HepG2 (cell line): ENCODE results near the gene SNED1. TPM values are rescaled to one million over a fixed set of nuclear protein-coding genes. Genes with fewer than 3 reads are reported as not detected.
A peak's percentile ranks its signal among the peaks of the same experiment; 100 is the strongest.

Source experiments
- ATAC-seq: fragments of 200-7000 bp; cut with Tn5 transposase; 3 replicates; pipeline ENCODE4 v1.9.1; 2020; ENCODE audit warnings: mild to moderate bottlenecking, moderate library complexity
- BruUV-seq: library from RNA; stranded (reverse); fragments of 400-500 nt; replicated peaks from 2 replicates; lab custom pipeline; 2021; lab: Mats Ljungman, UMichigan
- CTCF ChIA-PET: fragments of 300-600 bp; formaldehyde crosslinking; extraction: SDS; loops from one replicate; lab custom pipeline; 2021; ENCODE audit warnings: low total read pairs, inconsistent platforms, low intra/inter-chr PET ratio; lab: Yijun Ruan, JAX
- POLR2A ChIA-PET: fragments of 350-600 bp; sonication (Branson Sonifier 250); formaldehyde crosslinking; loops from one replicate; lab custom pipeline; 2020; ENCODE audit warnings: antibody characterized with exemption, inconsistent platforms; lab: Yijun Ruan, JAX
- DNase-seq: peaks from one replicate; pipeline ENCODE4 v3.0.0-alpha.2; 2015; ENCODE audit warnings: low spot score
- FAIRE-seq: peaks from 3 replicates; lab custom pipeline; 2011; peaks lifted over from hg19 to GRCh38; lab: Jason Lieb, UNC
- H2AFZ ChIP-seq: one replicate; pipeline ENCODE4 v1.6.1; 2011; ENCODE audit warnings: low read length, inconsistent platforms
- H3K27ac ChIP-seq: fragments of 300-600 bp; 3 replicates; pipeline ENCODE4 v1.8.0; 2011; ENCODE audit warnings: mixed run types, mild to moderate bottlenecking, mixed read lengths, low read length, inconsistent platforms; ENCODE audit not compliant: insufficient read depth; ENCODE audit errors: extremely low read length
- H3K27me3 ChIP-seq, 2 experiments: fragments of 200-600 bp in 1 of 2; 2 replicates in 1 of 2; 3 replicates in 1 of 2; pipeline versions ENCODE4 v1.6.0 to v1.8.0; 2011; ENCODE audit warnings: low read length in 2 of 2, mild to moderate bottlenecking in 2 of 2, moderate library complexity in 2 of 2, inconsistent platforms in 1 of 2; ENCODE audit not compliant: insufficient read depth in 2 of 2, control insufficient read depth in 1 of 2
- H3K36me3 ChIP-seq, 2 experiments: fragments of 200-600 bp in 1 of 2; replicated peaks in 1 of 2; 2 replicates in 1 of 2; 3 replicates in 1 of 2; pipeline versions ENCODE4 v1.5.1 to v1.8.0; 2011; ENCODE audit warnings: low read length in 2 of 2, inconsistent platforms in 1 of 2; ENCODE audit not compliant: insufficient read depth in 2 of 2, control insufficient read depth in 1 of 2
- H3K4me1 ChIP-seq: 2 replicates; pipeline ENCODE4 v1.5.1; 2012; ENCODE audit warnings: low read length, inconsistent platforms; ENCODE audit not compliant: insufficient read depth
- H3K4me2 ChIP-seq: 2 replicates; pipeline ENCODE4 v1.6.0; 2011; ENCODE audit warnings: low read depth, low read length, inconsistent platforms
- H3K4me3 ChIP-seq, 3 experiments: fragments of 200-600 bp in 1 of 3; sonication (generic), shearing (Covaris generic) in 1 of 3; replicated peaks in 1 of 3; 2 replicates each; pipeline ENCODE4 v1.5.1; 2011 to 2016; ENCODE audit warnings: low read length in 3 of 3, inconsistent platforms in 2 of 3, low read depth in 2 of 3, mild to moderate bottlenecking in 2 of 3, control low read depth in 1 of 3, mixed read lengths in 1 of 3; ENCODE audit not compliant: insufficient read depth in 1 of 3
- H3K79me2 ChIP-seq: one replicate; pipeline ENCODE4 v1.6.1; 2011; ENCODE audit warnings: low read length, inconsistent platforms; ENCODE audit not compliant: insufficient read depth
- H3K9ac ChIP-seq: 2 replicates; pipeline ENCODE4 v1.6.0; 2011; ENCODE audit warnings: mild to moderate bottlenecking, low read depth, low read length, inconsistent platforms; ENCODE audit not compliant: insufficient read depth
- H3K9me3 ChIP-seq: 2 replicates; pipeline ENCODE4 v1.5.1; 2012; ENCODE audit warnings: mild to moderate bottlenecking, low read length
- H4K20me1 ChIP-seq: 2 replicates; pipeline ENCODE4 v1.6.0; 2011; ENCODE audit warnings: inconsistent platforms, mild to moderate bottlenecking, low read length, moderate library complexity; ENCODE audit not compliant: insufficient read depth
- AGO2 ChIP-seq: fragments of 200-400 bp; formaldehyde crosslinking; optimal IDR thresholded peaks from 2 replicates; pipeline ENCODE3; 2017; ENCODE audit warnings: mild to moderate bottlenecking, low read depth, low read length, moderate library complexity
- DPF2 ChIP-seq: sonication (generic); formaldehyde crosslinking; IDR thresholded peaks from 2 replicates; pipeline ENCODE4 v1.4.0; 2020; ENCODE audit warnings: mild to moderate bottlenecking, low read depth, missing genetic modification reagents, borderline replicate concordance
- HDAC2 ChIP-seq: sonication (generic); formaldehyde crosslinking; IDR thresholded peaks from 2 replicates; pipeline ENCODE4 v1.4.0; 2020; ENCODE audit warnings: missing genetic modification reagents
- KDM5B ChIP-seq: sonication (generic); formaldehyde crosslinking; IDR thresholded peaks from 2 replicates; pipeline ENCODE4 v1.4.0; 2020; ENCODE audit warnings: missing genetic modification reagents, mild to moderate bottlenecking, borderline replicate concordance
- MEIS1 ChIP-seq: sonication (generic); formaldehyde crosslinking; IDR thresholded peaks from 2 replicates; pipeline ENCODE4 v1.9.0; 2021; ENCODE audit warnings: mild to moderate bottlenecking, missing genetic modification reagents, moderate library complexity, borderline replicate concordance
- MTA1 ChIP-seq: sonication (generic); formaldehyde crosslinking; IDR thresholded peaks from 2 replicates; pipeline ENCODE4 v1.4.0; 2020; ENCODE audit warnings: missing genetic modification reagents, mild to moderate bottlenecking, borderline replicate concordance
- SCMH1 ChIP-seq: sonication (generic); formaldehyde crosslinking; IDR thresholded peaks from 2 replicates; pipeline ENCODE4 v1.9.0; 2021; ENCODE audit warnings: missing genetic modification reagents, mild to moderate bottlenecking, borderline replicate concordance
- SMC3 ChIP-seq: IDR thresholded peaks from 2 replicates; pipeline ENCODE4 v1.6.1; 2011; ENCODE audit warnings: low read length, improper control_type of control experiment
- TARDBP ChIP-seq: sonication (generic); formaldehyde crosslinking; IDR thresholded peaks from 2 replicates; pipeline ENCODE4 v1.8.0; 2022; ENCODE audit warnings: mild to moderate bottlenecking, missing genetic modification reagents
- ZKSCAN8 ChIP-seq: IDR thresholded peaks from 2 replicates; pipeline ENCODE4 v1.6.1; 2016; ENCODE audit warnings: borderline replicate concordance, missing genetic modification reagents, missing compliant biosample characterization
- ZNF17 ChIP-seq: sonication (generic); formaldehyde crosslinking; IDR thresholded peaks from 2 replicates; pipeline ENCODE4 v1.5.0; 2020; ENCODE audit warnings: mild to moderate bottlenecking, missing genetic modification reagents
- ZNF234 ChIP-seq: sonication (generic); formaldehyde crosslinking; conservative IDR thresholded peaks from 2 replicates; pipeline ENCODE4 v1.5.1; 2020; ENCODE audit warnings: mild to moderate bottlenecking, missing genetic modification reagents
- ZNF260 ChIP-seq: sonication (generic); formaldehyde crosslinking; IDR thresholded peaks from 2 replicates; pipeline ENCODE4 v1.4.0; 2020; ENCODE audit warnings: missing genetic modification reagents, low read depth, mild to moderate bottlenecking, borderline replicate concordance
- ZNF446 ChIP-seq: sonication (generic); formaldehyde crosslinking; IDR thresholded peaks from 2 replicates; pipeline ENCODE4 v1.5.0; 2020; ENCODE audit warnings: mild to moderate bottlenecking, missing genetic modification reagents
- ZNF615 ChIP-seq: sonication (generic); formaldehyde crosslinking; IDR thresholded peaks from 2 replicates; pipeline ENCODE4 v1.5.0; 2020; ENCODE audit warnings: mild to moderate bottlenecking, missing genetic modification reagents, borderline replicate concordance
- ZNF713 ChIP-seq: sonication (generic); formaldehyde crosslinking; IDR thresholded peaks from 2 replicates; pipeline ENCODE4 v1.4.0; 2020; ENCODE audit warnings: mild to moderate bottlenecking, missing genetic modification reagents
- ZSCAN25 ChIP-seq: sonication (generic); formaldehyde crosslinking; IDR thresholded peaks from 2 replicates; pipeline ENCODE4 v1.8.0; 2022; ENCODE audit warnings: mild to moderate bottlenecking, missing genetic modification reagents
- WGBS: methylation state at CpG from one replicate; pipeline ENCODE4 v1.1.6; 2017; ENCODE audit warnings: low lambda C conversion rate; 5-methylcytosine and 5-hydroxymethylcytosine counted together
- in situ Hi-C: cut with HindIII; loops from 2 replicates; pipeline ENCODE4 v1.10.0; 2017; ENCODE audit warnings: low pct_unique_long_range_greater_than_20kb; ENCODE audit not compliant: extremely low pct_ligation_motif_present
- intact Hi-C: fragments of 100-400 bp; cut with micrococcal nuclease; formaldehyde crosslinking; loops from one replicate; pipeline ENCODE4 v1.10.0; 2022; ENCODE audit not compliant: unreplicated experiment
- polyA plus RNA-seq, 8 experiments: library from polyadenylated mRNA; depleted of rRNA in 3 of 8; stranded (reverse) in 7 of 8; unstranded in 1 of 8; fragments of >200 nt; fragmentation: Illumina TruSeq in 4 of 8; extraction: Trizol in 4 of 8; gene quantifications; 2 replicates each; pipeline versions ENCODE4 v1.2.1 to v1.2.3, GENCODE V29; 2011 to 2016; ENCODE audit warnings: low read depth in 4 of 8, missing spikeins in 1 of 8, mixed read lengths in 1 of 8; ENCODE audit not compliant: insufficient read depth in 1 of 8
- total RNA-seq, 5 experiments: library from RNA; depleted of rRNA; stranded (reverse); fragments of >200 nt; fragmentation: Illumina TruSeq; extraction: Trizol; gene quantifications; 2 replicates each; pipeline ENCODE4 v1.2.3, GENCODE V29; 2016; ENCODE audit warnings: low read depth in 1 of 5
- TF ChIP-seq, protein P1 (sequence below): sonication (generic); formaldehyde crosslinking; IDR thresholded peaks from 2 replicates; pipeline ENCODE4 v1.4.0; 2020; ENCODE audit warnings: missing genetic modification reagents, mild to moderate bottlenecking, borderline replicate concordance
- TF ChIP-seq, protein P2 (sequence below): sonication (generic); formaldehyde crosslinking; IDR thresholded peaks from 2 replicates; pipeline ENCODE4 v1.4.0; 2020; ENCODE audit warnings: missing genetic modification reagents
- TF ChIP-seq, protein P3 (sequence below): sonication (generic); formaldehyde crosslinking; IDR thresholded peaks from 2 replicates; pipeline ENCODE4 v1.8.0; 2022; ENCODE audit warnings: mild to moderate bottlenecking, missing genetic modification reagents

SNED1 gene
- total and polyA plus RNA-seq, 2 of the 13 experiments (the other 11 are each of a cell fraction or from before 2014, with no cell fraction given) = 0.15 to 0.65 TPM

DNA sequence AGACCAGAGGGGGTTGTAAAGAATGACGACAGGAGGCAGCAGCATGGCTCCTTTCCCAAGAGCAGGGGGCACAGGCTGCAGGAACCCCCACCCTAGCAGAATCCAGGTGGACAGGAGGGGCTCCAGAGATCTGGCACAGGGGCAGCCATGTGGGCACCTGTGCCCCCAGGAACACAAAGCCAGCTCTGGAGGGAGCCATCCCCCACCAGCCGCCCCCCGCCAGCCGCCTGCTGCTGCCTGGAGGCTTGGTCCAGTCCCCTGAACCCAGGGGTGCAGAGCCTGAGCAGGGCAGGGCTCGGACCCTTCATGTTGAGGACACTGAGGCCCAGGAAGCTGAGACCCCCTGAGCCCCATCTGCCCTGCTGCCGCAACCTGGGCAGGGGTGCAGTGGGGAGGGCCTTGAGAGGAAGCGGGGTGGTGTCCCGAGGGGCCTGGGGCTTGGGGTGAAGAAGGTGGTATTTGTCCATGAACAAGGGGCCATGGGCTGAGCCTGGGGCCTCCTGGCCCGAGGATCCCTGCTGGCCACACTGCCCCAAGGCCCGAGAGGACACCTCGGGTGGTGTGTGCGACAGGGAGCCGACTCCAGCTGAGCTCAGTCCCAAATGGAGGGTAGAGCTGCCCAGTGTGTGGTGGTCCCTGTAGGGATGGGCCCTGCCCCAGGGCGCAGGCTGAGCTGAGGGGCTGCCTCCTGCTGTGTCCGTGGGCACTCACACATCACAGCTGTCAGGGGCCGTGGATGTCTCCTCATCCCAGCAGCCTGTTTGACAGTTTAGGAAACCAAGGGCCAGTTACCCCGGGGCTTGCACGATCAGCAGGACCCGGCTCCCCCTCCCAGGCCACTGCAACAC is 39.8 kb upstream of the SNED1 start:
- POLR2A ChIA-PET = interaction anchor here (0.6 kb wide), 1 partner anchor 118 kb away, joined by 3 read pairs; no protein-coding TSS in a partner anchor
- DNase-seq (no peak), FAIRE-seq (no peak), ATAC-seq (no peak)
- H3K9ac ChIP-seq = no peak overlapping the region
- 89% methylated on average over 7 of the region's 19 CpGs for WGBS
- H3K27me3 ChIP-seq = peaks cover 6 to 31% of the 10 kb centered on the region in 2 experiments; a peak in 4 of 5 replicates
- CTCF ChIA-PET = no interaction called here
- in situ Hi-C loops = no loop called here
- no peaks in the 10 kb centered on the region for H3K36me3 ChIP-seq
- H3K9me3 ChIP-seq = no peaks in the 10 kb centered on the region
- peaks cover 66% of the 10 kb centered on the region for H3K4me1 ChIP-seq
- no peak overlapping the region for H3K4me2 ChIP-seq
- H3K79me2 ChIP-seq = no peaks in the 10 kb centered on the region
- no peak overlapping the region for H2AFZ ChIP-seq
- no peak overlapping the region for H3K27ac ChIP-seq
- no peaks in the 10 kb centered on the region for H4K20me1 ChIP-seq
- no TSS peak for BruUV-seq
- no peak overlapping the region for H3K4me3 ChIP-seq
- intact Hi-C loops = no loop called here
- TF ChIP-seq DPF2 (CRISPR knock-in tag) = no peak
- TF ChIP-seq ZKSCAN8 = no peak
- peak; percentile 3 for TF ChIP-seq AGO2
- TF ChIP-seq ZNF446 = 0 out of 2 replicates have a peak, but pooled peaks have one; percentile 39
- TF ChIP-seq ZSCAN25 (CRISPR knock-in tag) = peak; percentile 65; the same call in 1 of the 2 replicates
- no peak for TF ChIP-seq ZNF615
- TF ChIP-seq MEIS1 (CRISPR knock-in tag) = 0 out of 2 replicates have a peak, but pooled peaks have one; percentile 47
- no peak for TF ChIP-seq HDAC2 (CRISPR knock-in tag)
- TF ChIP-seq, protein P1, sequence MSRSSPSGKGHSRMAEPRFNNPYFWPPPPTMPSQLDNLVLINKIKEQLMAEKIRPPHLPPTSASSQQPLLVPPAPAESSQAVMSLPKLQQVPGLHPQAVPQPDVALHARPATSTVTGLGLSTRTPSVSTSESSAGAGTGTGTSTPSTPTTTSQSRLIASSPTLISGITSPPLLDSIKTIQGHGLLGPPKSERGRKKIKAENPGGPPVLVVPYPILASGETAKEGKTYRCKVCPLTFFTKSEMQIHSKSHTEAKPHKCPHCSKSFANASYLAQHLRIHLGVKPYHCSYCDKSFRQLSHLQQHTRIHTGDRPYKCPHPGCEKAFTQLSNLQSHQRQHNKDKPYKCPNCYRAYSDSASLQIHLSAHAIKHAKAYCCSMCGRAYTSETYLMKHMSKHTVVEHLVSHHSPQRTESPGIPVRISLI (CRISPR knock-in tag) = no peak
- no peak for TF ChIP-seq ZNF17
- no peak for TF ChIP-seq MTA1 (CRISPR knock-in tag)
- no peak for TF ChIP-seq SCMH1
- no peak for TF ChIP-seq ZNF260
- TF ChIP-seq, protein P2, sequence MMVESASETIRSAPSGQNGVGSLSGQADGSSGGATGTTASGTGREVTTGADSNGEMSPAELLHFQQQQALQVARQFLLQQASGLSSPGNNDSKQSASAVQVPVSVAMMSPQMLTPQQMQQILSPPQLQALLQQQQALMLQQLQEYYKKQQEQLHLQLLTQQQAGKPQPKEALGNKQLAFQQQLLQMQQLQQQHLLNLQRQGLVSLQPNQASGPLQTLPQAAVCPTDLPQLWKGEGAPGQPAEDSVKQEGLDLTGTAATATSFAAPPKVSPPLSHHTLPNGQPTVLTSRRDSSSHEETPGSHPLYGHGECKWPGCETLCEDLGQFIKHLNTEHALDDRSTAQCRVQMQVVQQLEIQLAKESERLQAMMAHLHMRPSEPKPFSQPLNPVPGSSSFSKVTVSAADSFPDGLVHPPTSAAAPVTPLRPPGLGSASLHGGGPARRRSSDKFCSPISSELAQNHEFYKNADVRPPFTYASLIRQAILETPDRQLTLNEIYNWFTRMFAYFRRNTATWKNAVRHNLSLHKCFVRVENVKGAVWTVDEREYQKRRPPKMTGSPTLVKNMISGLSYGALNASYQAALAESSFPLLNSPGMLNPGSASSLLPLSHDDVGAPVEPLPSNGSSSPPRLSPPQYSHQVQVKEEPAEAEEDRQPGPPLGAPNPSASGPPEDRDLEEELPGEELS (CRISPR knock-in tag) = no peak
- TF ChIP-seq, protein P3, sequence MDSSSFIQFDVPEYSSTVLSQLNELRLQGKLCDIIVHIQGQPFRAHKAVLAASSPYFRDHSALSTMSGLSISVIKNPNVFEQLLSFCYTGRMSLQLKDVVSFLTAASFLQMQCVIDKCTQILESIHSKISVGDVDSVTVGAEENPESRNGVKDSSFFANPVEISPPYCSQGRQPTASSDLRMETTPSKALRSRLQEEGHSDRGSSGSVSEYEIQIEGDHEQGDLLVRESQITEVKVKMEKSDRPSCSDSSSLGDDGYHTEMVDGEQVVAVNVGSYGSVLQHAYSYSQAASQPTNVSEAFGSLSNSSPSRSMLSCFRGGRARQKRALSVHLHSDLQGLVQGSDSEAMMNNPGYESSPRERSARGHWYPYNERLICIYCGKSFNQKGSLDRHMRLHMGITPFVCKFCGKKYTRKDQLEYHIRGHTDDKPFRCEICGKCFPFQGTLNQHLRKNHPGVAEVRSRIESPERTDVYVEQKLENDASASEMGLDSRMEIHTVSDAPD (CRISPR knock-in tag) = no peak
- no peak for TF ChIP-seq ZNF713 (CRISPR knock-in tag)
- no peak for TF ChIP-seq SMC3
- 0 out of 2 replicates have a peak, but pooled peaks have one; percentile 19 for TF ChIP-seq KDM5B (CRISPR knock-in tag)
- no peak for TF ChIP-seq ZNF234 (CRISPR knock-in tag)
- TF ChIP-seq TARDBP = peak; percentile 41; the same call in 1 of the 2 replicates
